ENCODE measurements around the gene SPTLC1.

DNA sequence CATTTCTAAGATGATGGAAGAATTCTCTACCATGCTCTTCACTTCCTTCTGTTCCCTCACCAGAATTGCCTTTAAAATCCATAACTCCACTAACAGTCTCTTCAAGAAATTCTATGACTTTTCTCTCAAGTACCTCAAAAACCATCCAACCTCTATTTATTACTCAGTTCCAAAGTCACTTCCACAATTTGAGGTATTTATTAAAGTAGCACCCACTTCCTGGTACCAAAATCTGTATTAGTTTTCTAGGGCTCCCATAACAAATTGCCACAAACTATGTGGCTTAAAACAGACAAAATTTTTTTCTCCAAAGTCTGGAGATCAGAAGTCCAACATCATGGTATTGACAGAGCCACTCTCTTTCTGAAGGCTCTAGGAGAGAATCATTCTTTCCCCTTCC is 4.9 kb upstream of the SPTLC1 start:
- TF ChIP-seq CTCF (IDR thresholded peaks at IDR 0.05) (no peak), POLR2A (IDR thresholded peaks at IDR 0.05) (no peak)

All from body of pancreas (tissue), 4 donors.